IgD-negative memory B cell (primary cell): ENCODE results near the gene SUCLA2. TPM values are rescaled to one million over a fixed set of nuclear protein-coding genes. Genes with fewer than 3 reads are reported as not detected.
"Not testable (repeated sequence)": the region's sequence is repeated elsewhere in the genome, so short reads cannot be mapped to it uniquely, and the experiment has no call there.

Source experiments
- H3K27ac Mint-ChIP-seq, 3 donors: one replicate each; pipeline ENCODE4 v1.8.0; 2020 to 2022; ENCODE audit warnings: mild to moderate bottlenecking in 3 of 3, mixed read lengths in 3 of 3, moderate library complexity in 1 of 3
- H3K27me3 Mint-ChIP-seq: one replicate; pipeline ENCODE4 v1.8.0; 2021; ENCODE audit warnings: mixed read lengths
- H3K36me3 Mint-ChIP-seq: one replicate; pipeline ENCODE4 v1.8.0; 2020; ENCODE audit warnings: mild to moderate bottlenecking, mixed read lengths
- H3K4me1 Mint-ChIP-seq, 3 donors: one replicate each; pipeline ENCODE4 v1.8.0; 2020 to 2022; ENCODE audit warnings: mixed read lengths in 3 of 3, mild to moderate bottlenecking in 1 of 3
- H3K4me3 Mint-ChIP-seq, 4 donors: one replicate each; pipeline ENCODE4 v1.8.0; 2020 to 2022; ENCODE audit warnings: mild to moderate bottlenecking in 4 of 4, mixed read lengths in 4 of 4, moderate library complexity in 3 of 4
- H3K9me3 Mint-ChIP-seq, 3 donors: one replicate each; pipeline ENCODE4 v1.8.0; 2020 to 2021; ENCODE audit warnings: mixed read lengths in 3 of 3, mild to moderate bottlenecking in 1 of 3
- polyA plus RNA-seq: library from polyadenylated mRNA; unstranded; fragments of 300-500 nt; fragmentation: Illumina TruSeq; gene quantifications from one replicate; pipeline ENCODE4 v1.2.3, GENCODE V29; 2021

SUCLA2 gene
- polyA plus RNA-seq, 1 donor from 2014 or later: 17.4 TPM

- H3K27me3 Mint-ChIP-seq: no peaks in the 10 kb centered on the region
- peaks cover 10% of the 10 kb centered on the region for H3K36me3 Mint-ChIP-seq
- peaks cover 0 to 6% (median 0%) of the 10 kb centered on the region in 3 donors for H3K4me1 Mint-ChIP-seq
- no peak overlapping the region for H3K4me3 Mint-ChIP-seq
- H3K27ac Mint-ChIP-seq: no peak overlapping the region
- no peaks in the 10 kb centered on the region for H3K9me3 Mint-ChIP-seq
Observed at GRCh38 chr13:48010698-48011097, 9.6 kb upstream of the SUCLA2 start.

GRCh38 chr13:48009284-48009683 lies 8.2 kb upstream of the SUCLA2 start:
- peaks cover 10% of the 10 kb centered on the region for H3K36me3 Mint-ChIP-seq
- H3K4me3 Mint-ChIP-seq: no peak overlapping the region
- H3K27ac Mint-ChIP-seq: no peak overlapping the region
- H3K4me1 Mint-ChIP-seq: peaks cover 0 to 6% (median 0%) of the 10 kb centered on the region in 3 donors
- H3K27me3 Mint-ChIP-seq: no peaks in the 10 kb centered on the region
- H3K9me3 Mint-ChIP-seq: no peaks in the 10 kb centered on the region

- Mint-ChIP-seq H3K27me3 (no peaks in the 10 kb centered on the region), H3K9me3 (no peaks in the 10 kb centered on the region), H3K36me3 (peaks cover 2% of the 10 kb centered on the region), H3K27ac (no peak overlapping the region), H3K4me1 (peaks cover 5 to 11% (median 6%) of the 10 kb centered on the region in 3 donors), H3K4me3 (no peak overlapping the region)
Observed at GRCh38 chr13:48006396-48006795, 5.3 kb upstream of the SUCLA2 start.

GRCh38 chr13:48004201-48004600 lies 3.1 kb upstream of the SUCLA2 start:
- no peaks in the 10 kb centered on the region for H3K36me3 Mint-ChIP-seq

GRCh38 chr13:48001999-48002398 lies 926 bp upstream of the SUCLA2 start:
- Mint-ChIP-seq H3K4me1 (peaks cover 20 to 24% (median 22%) of the 10 kb centered on the region in 3 donors), H3K27ac (peak overlapping the region in 2 of 3 donors; percentile 74 to 87), H3K4me3 (peak overlapping the region; percentile 13 to 95 (median 94))
- not testable (repeated sequence) for H3K36me3 Mint-ChIP-seq, H3K27me3 Mint-ChIP-seq, H3K9me3 Mint-ChIP-seq

More at GRCh38 chr13:48004201-48004600, 3.1 kb upstream of the SUCLA2 start:
- peak overlapping the region in 1 of 4 donors; percentile 52 for H3K4me3 Mint-ChIP-seq
- H3K4me1 Mint-ChIP-seq: peaks cover 15 to 25% (median 19%) of the 10 kb centered on the region in 3 donors
- H3K27me3 Mint-ChIP-seq: no peaks in the 10 kb centered on the region
- no peaks in the 10 kb centered on the region for H3K9me3 Mint-ChIP-seq
- H3K27ac Mint-ChIP-seq: peak overlapping the region in 1 of 3 donors; percentile 39

- H3K4me3 Mint-ChIP-seq: peak overlapping the region; percentile 93 to 98 (median 94)
- no peaks in the 10 kb centered on the region for H3K36me3 Mint-ChIP-seq
- peak overlapping the region; percentile 74 to 87 (median 77) for H3K27ac Mint-ChIP-seq
- H3K9me3 Mint-ChIP-seq: no peaks in the 10 kb centered on the region
- H3K27me3 Mint-ChIP-seq: no peaks in the 10 kb centered on the region
- H3K4me1 Mint-ChIP-seq: peaks cover 20 to 24% (median 22%) of the 10 kb centered on the region in 3 donors
Observed at GRCh38 chr13:48000559-48001113, 437 bp downstream of the SUCLA2 start.

GRCh38 chr13:47999973-48000372 lies 1.1 kb downstream of the SUCLA2 start:
- Mint-ChIP-seq H3K4me1 (peaks cover 20 to 24% (median 22%) of the 10 kb centered on the region in 3 donors), H3K27me3 (no peaks in the 10 kb centered on the region), H3K27ac (peak overlapping the region; percentile 74 to 87 (median 77)), H3K4me3 (peak overlapping the region; percentile 93 to 98 (median 94)), H3K9me3 (no peaks in the 10 kb centered on the region), H3K36me3 (no peaks in the 10 kb centered on the region)

- Mint-ChIP-seq H3K9me3 (no peaks in the 10 kb centered on the region), H3K27ac (no peak overlapping the region), H3K27me3 (no peaks in the 10 kb centered on the region), H3K4me3 (no peak overlapping the region), H3K4me1 (peaks cover 22 to 26% (median 22%) of the 10 kb centered on the region in 3 donors), H3K36me3 (peaks cover 6% of the 10 kb centered on the region)
Observed at GRCh38 chr13:47997384-47997783, 3.7 kb downstream of the SUCLA2 start.

GRCh38 chr13:47991859-47992258 lies 9.2 kb downstream of the SUCLA2 start:
- Mint-ChIP-seq H3K36me3 (peaks cover 12% of the 10 kb centered on the region), H3K27me3 (no peaks in the 10 kb centered on the region), H3K27ac (no peak overlapping the region), H3K9me3 (no peaks in the 10 kb centered on the region), H3K4me1 (peaks cover 0 to 4% (median 2%) of the 10 kb centered on the region in 3 donors), H3K4me3 (no peak overlapping the region)

- H3K27ac Mint-ChIP-seq: no peak overlapping the region
- H3K36me3 Mint-ChIP-seq: peaks cover 12% of the 10 kb centered on the region
- no peaks in the 10 kb centered on the region for H3K9me3 Mint-ChIP-seq
- no peaks in the 10 kb centered on the region for H3K27me3 Mint-ChIP-seq
- H3K4me3 Mint-ChIP-seq: no peak overlapping the region
- H3K4me1 Mint-ChIP-seq: peaks cover 0 to 4% (median 2%) of the 10 kb centered on the region in 3 donors
Observed at GRCh38 chr13:47990920-47991466, 10.1 kb downstream of the SUCLA2 start.

GRCh38 chr13:47990427-47990826 lies 10.6 kb downstream of the SUCLA2 start:
- no peaks in the 10 kb centered on the region for H3K9me3 Mint-ChIP-seq
- H3K27ac Mint-ChIP-seq: no peak overlapping the region
- H3K36me3 Mint-ChIP-seq: peaks cover 16% of the 10 kb centered on the region
- H3K4me3 Mint-ChIP-seq: no peak overlapping the region
- peaks cover 0 to 4% (median 2%) of the 10 kb centered on the region in 3 donors for H3K4me1 Mint-ChIP-seq
- H3K27me3 Mint-ChIP-seq: no peaks in the 10 kb centered on the region

GRCh38 chr13:47983070-47983469 lies 18.0 kb downstream of the SUCLA2 start:
- peaks cover 0 to 2% (median 0%) of the 10 kb centered on the region in 3 donors for H3K4me1 Mint-ChIP-seq
- H3K36me3 Mint-ChIP-seq: peaks cover 29% of the 10 kb centered on the region
- no peaks in the 10 kb centered on the region for H3K9me3 Mint-ChIP-seq
- H3K27me3 Mint-ChIP-seq: no peaks in the 10 kb centered on the region
- H3K27ac Mint-ChIP-seq: no peak overlapping the region
- H3K4me3 Mint-ChIP-seq: no peak overlapping the region

- Mint-ChIP-seq H3K27me3 (no peaks in the 10 kb centered on the region), H3K27ac (no peak overlapping the region), H3K4me3 (no peak overlapping the region), H3K9me3 (peaks cover 0 to 8% (median 4%) of the 10 kb centered on the region in 3 donors), H3K4me1 (peaks cover 0 to 2% (median 0%) of the 10 kb centered on the region in 3 donors), H3K36me3 (peaks cover 27% of the 10 kb centered on the region)
Observed at GRCh38 chr13:47976325-47976724, 24.7 kb downstream of the SUCLA2 start.

- Mint-ChIP-seq H3K4me3 (no peak overlapping the region), H3K4me1 (no peaks in the 10 kb centered on the region), H3K27ac (no peak overlapping the region), H3K9me3 (peaks cover 0 to 2% (median 0%) of the 10 kb centered on the region in 3 donors), H3K27me3 (no peaks in the 10 kb centered on the region), H3K36me3 (peaks cover 45% of the 10 kb centered on the region)
Observed at GRCh38 chr13:47964863-47965262, 36.2 kb downstream of the SUCLA2 start.

GRCh38 chr13:47962237-47962636 lies 38.8 kb downstream of the SUCLA2 start:
- no peaks in the 10 kb centered on the region for H3K4me1 Mint-ChIP-seq
- no peak overlapping the region for H3K4me3 Mint-ChIP-seq
- no peaks in the 10 kb centered on the region for H3K27me3 Mint-ChIP-seq
- H3K36me3 Mint-ChIP-seq: peaks cover 59% of the 10 kb centered on the region
- peaks cover 0 to 9% (median 5%) of the 10 kb centered on the region in 3 donors for H3K9me3 Mint-ChIP-seq
- H3K27ac Mint-ChIP-seq: no peak overlapping the region
